HG03558 (cell line): ENCODE measurements around the gene OR2H2.

ENCODE experiments used
- ATAC-seq: cut with Tn5 transposase; IDR thresholded peaks from one replicate; pipeline ENCODE4 v1.9.1; 2021; ENCODE audit warnings: moderate number of reproducible peaks; ENCODE audit not compliant: unreplicated experiment; ENCODE audit errors: extremely low read depth

The OR2H2 gene

DNA sequence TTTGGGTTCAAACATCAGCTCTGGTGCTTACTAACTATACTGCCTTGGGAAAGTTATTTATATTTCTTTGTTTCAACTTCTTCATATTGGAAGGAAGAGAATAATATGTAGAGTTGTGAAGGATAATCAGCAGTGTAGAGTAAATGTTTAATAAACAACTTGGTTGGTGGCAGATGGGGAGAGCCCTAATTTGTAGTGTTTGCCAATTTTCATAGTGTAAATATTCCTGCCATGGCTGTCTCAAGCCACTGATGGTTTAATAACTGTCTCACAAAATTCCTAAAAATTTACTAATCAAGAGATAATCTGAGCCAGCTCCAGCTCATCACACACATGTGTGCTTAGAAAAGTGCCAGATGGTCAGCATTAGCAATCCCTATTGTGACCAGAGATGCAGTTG lies at the start of gene OR2H2:
Gene OR2H2, plus strand, starts transcription at position 301 of the 400 bp plus-strand sequence. CDS start 2,824 bp downstream, outside the sequence.
- ATAC-seq, result no peak

DNA sequence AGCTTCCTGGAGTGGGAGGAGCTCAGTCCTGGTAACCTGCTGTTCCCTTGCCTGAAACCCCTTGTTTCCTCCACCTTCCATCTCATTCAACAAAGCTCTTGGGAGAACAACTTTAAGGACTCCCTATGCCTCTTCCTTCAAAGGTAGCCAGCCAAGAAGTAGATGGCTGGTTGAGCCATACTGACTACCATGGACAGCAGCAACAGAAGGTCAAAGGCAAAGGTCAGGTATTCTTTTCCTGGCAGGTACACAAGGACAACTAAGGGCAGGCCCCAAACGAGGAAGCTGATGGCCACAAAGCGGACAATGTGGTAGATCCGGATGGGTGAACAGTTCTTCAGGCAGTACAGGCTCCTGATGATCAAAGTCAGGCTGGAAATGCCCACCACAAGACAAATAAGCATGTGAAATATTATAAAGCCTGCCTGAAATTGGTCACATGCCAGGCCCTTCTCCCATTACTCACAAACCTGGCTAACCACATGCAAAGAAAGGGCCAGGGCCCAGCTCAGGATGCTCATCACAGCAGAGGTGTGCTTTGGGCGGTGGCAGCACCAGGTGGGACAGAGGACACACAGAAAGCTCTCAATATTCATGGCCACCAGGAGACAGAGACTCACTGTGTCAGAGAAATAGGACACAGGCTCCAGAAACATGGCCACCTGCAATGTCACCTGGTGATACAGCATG lies 47.1 kb upstream of the OR2H2 start:
- ATAC-seq, result no peak

DNA sequence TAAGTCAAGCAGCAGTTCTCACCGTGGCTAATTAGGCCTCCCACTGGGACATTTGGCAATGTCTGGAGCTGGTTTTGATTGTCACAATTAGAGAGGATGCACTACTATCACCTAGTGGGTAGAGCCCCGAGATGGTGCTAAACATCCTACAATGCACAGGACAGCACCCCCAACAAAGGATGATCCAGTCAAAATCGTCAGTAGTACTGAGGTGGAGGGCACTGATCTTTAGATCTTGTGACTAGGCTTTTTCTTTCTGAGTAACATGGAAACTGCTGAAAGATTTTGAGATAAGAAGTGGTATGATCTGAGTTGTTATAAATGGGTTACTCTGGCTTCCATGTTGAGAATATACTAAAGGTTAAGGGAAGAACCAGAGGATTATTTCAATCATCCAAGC lies 37.3 kb upstream of the OR2H2 start:
- no peak for ATAC-seq

DNA sequence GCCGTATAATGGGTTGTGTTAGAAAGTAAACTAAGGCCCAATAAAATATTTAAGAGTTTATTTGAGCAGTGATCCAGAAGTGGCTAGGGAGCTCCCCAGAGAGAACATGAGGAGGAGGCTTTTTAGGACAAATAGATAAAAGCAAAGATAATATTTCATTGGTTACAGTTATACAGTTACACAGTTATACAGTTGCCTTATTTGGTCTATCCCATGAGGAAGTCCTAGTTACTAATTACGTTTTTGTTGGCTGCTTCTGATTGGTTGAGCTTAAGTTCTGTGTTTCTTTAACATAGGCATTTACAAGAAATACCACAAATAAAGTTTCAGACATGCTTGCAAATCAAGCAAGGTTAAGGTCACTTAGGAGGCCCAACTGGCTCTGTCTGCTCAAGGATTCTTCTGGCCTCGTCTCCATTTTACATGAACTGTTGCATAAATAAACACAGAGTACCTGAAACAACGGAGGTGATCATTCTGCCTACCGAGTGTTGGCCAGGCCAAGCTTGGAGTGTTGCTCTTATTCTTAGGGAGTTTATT lies 32.3 kb upstream of the OR2H2 start:
- peak; percentile 76 for ATAC-seq

DNA sequence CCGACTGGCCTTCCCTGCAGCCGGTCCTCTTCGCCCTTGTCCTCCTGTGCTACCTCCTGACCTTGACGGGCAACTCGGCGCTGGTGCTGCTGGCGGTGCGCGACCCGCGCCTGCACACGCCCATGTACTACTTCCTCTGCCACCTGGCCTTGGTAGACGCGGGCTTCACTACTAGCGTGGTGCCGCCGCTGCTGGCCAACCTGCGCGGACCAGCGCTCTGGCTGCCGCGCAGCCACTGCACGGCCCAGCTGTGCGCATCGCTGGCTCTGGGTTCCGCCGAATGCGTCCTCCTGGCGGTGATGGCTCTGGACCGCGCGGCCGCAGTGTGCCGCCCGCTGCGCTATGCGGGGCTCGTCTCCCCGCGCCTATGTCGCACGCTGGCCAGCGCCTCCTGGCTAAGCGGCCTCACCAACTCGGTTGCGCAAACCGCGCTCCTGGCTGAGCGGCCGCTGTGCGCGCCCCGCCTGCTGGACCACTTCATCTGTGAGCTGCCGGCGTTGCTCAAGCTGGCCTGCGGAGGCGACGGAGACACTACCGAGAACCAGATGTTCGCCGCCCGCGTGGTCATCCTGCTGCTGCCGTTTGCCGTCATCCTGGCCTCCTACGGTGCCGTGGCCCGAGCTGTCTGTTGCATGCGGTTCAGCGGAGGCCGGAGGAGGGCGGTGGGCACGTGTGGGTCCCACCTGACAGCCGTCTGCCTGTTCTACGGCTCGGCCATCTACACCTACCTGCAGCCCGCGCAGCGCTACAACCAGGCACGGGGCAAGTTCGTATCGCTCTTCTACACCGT lies 31.5 kb upstream of the OR2H2 start:
- ATAC-seq, result no peak

DNA sequence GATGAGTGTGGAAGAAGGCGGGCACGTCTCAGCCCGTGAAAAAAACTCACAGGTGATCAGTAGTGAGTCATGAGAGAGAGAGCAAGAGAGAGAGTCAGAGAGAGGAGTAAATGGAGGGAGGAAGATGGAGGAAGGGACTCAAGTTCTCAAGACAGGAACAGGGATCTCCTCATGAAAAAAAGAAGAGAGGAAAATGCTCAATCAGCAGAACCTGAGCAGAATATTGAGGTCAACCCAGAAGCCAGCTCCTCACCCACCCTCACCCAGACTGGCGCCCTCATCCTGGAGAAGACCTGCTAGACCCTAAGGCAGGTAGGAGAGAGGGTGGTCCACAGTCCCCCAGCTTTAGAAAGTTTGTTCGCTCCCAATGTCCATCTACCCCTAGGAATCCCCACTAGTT lies 30.2 kb upstream of the OR2H2 start:
- ATAC-seq, result no peak

DNA sequence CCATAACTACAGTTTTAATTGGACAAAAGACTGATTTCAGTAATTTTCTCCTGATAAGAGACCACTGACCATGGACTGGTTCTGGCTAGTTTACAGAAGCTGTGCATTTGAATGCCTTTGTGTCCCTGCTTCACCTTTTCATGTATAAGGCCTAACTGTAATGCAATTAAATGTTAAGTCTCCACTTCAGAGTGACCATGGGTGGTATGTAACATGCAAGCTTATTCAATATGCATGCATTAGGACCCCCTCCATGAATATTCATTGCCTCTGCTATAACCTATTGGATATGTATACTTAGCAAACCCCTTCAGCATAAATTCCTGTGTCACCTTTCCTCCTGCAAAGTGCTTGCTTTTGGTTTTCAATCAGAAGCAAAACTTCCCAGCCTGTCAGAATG lies 27.6 kb upstream of the OR2H2 start:
- no peak for ATAC-seq

DNA sequence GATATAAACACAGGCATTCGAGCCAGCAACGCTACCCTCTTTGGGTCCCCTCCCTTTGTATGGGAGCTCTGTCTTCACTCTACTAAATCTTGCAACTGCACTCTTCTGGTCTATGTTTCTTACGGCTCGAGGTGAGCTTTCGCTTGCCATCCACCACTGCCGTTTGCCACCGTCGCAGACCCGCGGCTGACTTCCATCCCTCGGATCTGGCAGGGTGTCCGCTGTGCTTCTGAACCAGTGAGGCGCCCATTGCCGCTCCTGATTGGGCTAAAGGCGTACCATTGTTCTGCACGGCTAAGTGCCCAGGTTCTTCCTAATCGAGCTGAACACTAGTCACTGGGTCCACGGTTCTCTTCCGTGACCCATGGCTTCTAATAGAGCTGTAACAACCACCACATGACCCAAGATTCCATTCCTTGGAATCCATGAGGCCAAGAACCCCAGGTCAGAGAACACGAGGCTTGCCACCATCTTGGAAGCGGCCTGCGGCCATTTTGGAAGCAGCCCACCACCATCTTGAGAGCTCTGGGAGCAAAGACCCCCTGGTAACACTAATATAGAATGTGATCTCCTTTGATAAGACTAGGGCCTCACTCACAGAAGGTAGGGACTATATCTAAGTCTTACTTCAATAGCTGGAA lies 26.4 kb upstream of the OR2H2 start:
- ATAC-seq, result no peak

DNA sequence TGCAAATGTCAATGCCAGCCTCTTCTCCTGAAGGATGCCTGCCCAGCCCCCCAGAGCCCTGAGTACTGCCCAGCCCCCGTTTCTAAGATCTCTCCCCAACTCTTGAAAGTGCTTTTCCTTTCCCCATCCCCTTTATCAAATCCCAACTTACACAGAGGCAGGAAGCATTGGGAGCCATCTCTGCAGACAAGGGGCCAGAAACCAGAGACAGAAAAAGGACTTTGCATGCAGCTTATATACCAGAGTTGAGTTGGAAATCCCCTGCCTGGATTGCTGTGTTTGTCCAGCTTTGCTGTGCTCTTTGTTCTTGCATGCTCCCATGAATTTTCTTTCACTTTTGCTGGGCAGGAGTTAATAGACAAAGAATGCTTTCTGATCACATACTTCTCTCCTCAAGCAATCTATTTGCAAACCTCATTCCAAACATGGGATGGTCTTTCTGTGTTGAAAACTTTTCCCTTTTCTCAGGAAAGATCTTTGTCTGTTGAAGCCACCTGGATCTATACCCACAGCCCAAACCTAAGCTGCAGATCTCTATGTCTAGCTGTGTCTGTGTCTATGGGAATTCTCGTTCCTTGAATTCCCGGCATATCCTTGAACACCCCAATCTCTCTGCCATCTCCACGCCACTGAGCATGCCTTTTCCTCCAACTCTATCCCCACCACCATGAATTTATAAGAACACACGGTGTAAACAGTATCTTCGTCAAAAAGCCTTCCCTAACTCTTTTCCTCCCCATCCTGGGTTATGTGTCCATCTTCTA lies 25.2 kb upstream of the OR2H2 start, which contains the start of gene UBD:
Gene UBD, minus strand, starts transcription at position 209 of the 764 bp plus-strand sequence. Its CDS starts 31 bp downstream, at position 178.
- ATAC-seq, result no peak

DNA sequence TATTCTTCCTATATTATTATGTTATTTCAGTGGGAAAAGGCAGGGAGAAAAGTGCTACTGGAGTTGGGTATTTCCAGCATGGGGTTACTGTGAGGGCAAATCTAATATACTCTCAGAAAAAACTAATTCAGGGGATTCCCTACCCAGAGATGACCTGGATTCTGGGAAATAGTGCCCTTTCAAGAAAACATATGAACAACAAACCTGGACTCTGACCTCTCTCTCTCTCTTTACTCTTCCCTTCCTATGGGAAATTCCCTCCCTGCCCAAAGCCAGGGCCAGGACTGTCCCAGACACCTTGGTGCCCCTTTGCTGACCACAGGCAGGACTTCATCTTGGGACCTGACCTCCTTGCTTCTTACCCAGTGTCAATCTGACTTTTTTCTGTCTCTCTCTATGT lies 23.8 kb upstream of the OR2H2 start:
- ATAC-seq, result no peak

DNA sequence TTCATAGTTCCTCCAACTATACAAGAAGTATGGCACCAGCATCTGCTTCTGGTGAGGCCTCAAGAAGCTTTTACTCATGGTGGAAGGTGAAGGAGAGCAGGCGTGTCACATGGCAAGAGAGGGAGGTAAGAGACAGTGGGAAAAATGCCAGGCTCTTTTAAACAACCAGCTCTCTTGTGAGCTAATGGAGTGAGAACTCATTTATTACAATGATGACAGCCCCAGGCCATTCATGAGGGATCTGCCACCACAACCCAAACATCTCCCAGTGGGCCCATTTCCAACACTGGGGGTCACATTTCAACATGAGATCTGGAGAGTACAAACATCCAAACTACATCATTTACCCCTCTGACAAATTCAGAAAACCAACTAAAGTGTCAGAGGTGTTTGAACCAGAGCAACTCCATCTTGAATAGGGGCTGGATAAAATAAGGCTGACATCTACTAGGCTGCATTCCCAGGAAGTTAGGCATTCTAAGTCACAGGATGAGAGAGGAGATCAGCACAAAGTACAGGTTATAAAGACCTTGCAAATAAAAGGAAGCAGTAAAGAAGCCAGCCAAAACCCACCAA lies 23.2 kb upstream of the OR2H2 start:
- no peak for ATAC-seq

DNA sequence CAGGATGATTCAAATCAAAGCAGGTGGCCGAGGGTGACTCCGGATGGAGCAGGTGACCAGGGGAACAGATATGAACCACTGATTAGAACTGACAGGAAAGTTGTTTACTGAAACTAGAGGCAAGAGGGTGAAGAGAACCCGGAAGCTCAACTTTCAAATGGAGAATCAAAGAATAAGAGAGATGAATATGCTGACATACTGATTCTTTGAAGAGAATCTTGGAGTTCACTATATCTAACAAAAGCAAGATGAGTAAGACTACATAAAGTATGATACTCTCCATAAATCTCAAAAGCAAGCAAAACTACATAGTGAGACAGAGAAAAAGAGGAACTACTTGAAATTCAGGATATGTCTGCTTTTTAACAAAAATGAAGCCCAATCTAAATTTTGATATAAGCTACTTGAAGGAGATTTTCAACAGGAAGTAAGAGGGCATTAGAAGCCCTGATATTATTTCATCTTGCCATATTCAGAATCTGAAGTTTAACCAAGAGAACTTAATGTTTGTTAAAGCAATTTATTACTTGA lies 21.4 kb upstream of the OR2H2 start:
- ATAC-seq, result no peak

DNA sequence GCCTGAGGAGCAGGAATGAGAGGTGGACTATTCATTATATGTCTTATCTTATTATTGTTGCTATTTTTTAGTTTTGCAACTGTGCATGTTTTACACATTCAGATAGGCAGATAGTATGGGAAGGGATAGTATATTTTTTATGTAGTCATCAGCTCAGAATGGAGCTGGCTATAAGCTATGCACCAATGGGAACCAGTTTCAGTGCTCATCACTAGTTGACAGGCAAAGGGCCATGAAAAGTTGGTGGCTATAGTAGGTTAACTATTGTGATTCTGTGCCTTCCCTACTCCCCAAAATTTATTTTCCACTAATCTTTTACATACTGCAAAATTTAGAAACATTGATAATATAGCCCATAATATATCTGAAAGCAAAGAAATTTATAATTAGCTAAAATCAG lies 20.0 kb upstream of the OR2H2 start:
- ATAC-seq, result no peak

DNA sequence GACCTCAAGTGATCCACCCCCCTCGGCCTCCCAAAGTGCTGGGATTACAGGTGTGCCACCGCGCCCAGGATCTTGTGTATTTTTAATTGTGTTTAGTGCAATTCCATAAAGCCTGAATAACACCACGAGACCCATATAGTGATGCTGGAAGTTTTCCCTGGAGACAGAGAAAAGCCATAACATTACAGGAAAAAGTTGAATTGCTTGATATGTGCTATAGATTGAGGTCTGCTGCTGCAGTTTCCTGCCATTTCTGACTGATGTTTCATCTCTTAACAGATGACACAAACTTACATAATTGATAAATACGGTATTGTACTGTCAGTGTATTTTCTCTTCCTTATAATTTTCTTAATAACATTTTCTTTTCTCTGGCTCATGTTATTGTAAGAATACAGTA lies 18.1 kb upstream of the OR2H2 start:
- no peak for ATAC-seq

DNA sequence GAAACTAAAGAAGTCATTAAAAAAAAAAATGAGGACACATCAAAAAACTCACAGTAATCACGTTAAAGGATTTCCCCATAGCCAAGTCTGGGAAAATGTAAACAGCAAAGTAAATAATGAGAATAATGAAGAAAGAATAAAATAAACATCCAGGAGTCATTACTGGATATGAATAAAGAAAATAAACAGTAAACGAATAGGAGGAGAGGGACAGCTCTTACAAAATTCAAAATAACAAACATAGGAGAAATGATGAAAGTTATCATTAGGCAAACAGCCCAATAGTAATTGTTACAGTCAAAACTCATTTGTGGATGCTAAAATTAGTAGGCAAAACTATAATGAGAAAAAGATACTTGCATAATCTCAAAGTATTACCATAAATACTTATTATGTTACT lies 17.4 kb upstream of the OR2H2 start:
- ATAC-seq, result no peak

DNA sequence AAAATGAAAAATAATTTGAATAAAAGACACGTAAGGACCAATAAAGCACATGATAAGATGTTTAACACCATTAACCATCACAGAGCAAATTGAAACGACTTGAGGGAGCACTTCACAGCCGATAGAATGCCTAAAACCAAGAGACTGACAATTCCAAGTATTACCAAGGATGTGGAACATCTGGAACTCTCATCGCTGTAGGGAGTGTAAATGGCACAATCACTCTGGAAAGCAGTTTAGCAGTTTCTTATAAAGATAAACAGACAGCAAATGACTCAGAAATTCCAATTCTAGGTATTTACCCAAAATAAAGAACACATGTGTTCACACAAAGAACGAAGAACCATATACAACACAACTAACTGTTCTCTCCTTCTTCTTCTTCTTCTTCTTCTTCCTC lies 16.9 kb upstream of the OR2H2 start:
- no peak for ATAC-seq

DNA sequence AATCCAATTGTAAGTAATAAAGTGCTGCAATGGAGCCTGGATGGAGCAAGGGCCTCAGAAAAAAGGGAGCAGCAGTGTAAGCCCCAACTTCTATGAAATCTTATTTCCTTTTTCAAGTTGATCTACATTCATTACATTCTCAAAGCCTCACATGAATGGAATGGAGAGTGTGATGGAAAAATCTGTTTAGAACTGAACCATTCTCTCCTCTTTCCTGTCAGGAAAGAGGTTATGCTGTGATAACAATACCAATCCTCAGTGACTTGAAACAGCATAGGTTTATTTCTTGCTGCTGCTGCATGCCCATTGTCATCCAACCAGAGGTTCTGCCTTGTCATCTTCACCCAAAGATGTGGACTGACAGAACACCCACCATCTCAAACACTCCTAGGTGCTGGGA lies 8.9 kb upstream of the OR2H2 start:
- no peak for ATAC-seq

DNA sequence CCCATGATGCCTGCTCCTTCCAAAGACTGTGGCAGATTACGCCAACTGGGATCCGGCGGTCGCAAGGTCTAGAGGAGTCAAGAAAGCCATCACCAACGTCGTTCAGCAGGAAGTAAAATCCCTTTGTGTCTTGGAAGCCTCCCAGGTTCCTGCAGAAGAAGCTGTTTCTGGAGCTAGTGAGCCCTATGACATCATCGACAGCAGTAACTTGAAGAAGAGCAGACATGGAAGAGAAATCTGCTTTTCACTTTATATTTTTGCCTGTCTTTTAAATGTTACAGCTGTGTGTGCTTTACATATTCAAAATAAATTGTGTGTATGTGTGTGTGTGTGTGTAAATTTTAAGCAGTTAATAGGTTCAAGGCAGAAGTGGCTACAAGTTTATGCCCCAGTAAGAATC lies 7.4 kb upstream of the OR2H2 start:
- ATAC-seq, result no peak

DNA sequence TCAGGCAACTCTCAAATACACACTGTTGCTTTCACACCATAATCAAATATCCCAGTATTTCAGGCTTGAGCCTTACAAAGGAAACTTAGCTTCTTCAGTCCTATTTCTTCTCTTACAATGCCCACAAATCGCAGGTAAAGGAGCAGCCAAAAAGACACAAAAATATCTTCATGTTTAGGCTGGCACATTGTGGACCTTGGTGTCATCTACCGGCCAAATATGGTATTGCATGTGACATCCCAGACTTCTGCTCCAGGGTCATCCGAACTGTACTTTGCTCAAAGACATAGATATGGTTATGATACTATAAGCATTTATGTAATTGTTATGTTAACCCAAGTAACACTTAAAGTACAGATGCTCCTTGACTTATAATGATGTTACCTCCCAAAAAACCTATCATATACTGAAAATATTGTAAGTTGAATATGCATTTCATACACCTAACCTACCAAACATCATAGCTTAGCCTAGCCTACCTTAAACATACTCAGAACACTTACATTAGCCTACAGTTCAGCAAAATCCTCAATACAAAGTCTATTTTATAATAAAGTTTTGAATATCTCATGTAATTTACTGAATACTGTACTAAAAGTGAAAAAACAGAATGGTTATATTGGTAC lies 4.6 kb downstream of the OR2H2 start:
- ATAC-seq, result no peak
